HUDEP-2 (cell line): ENCODE measurements around the gene PIP5K1A.
A peak's percentile ranks its signal among the peaks of the same experiment; 100 is the strongest.
"Not testable (repeated sequence)": the region's sequence is repeated elsewhere in the genome, so short reads cannot be mapped to it uniquely, and the experiment has no call there.

Experiments
- DNase-seq, 76 experiments: peaks; one replicate each; lab custom pipeline; 2025; ENCODE audit not compliant: unreplicated experiment in 76 of 76; lab: John Stamatoyannopoulos, UW

Gene PIP5K1A

GRCh38 chr1:151246786-151247185 lies 48.4 kb downstream of the PIP5K1A start:
- DNase-seq = no peak

- DNase-seq = peak in 60 of 76 experiments; percentile 2 to 76 (median 40)
Measured at GRCh38 chr1:151251656-151252470, 53.5 kb downstream of the PIP5K1A start.

GRCh38 chr1:151254217-151255213 lies 56.2 kb downstream of the PIP5K1A start, which contains the start of gene PSMD4:
TSS of gene PSMD4 (plus strand) at chr1:151254734. CDS start at chr1:151254783, 49 bp downstream.
- peak; percentile 23 to 96 (median 90) for DNase-seq

- peak in 1 of 76 experiments; percentile 12 for DNase-seq
Measured at GRCh38 chr1:151255381-151255780, 57.0 kb downstream of the PIP5K1A start.

- no peak for DNase-seq
Measured at GRCh38 chr1:151259351-151259750, 61.0 kb downstream of the PIP5K1A start.

GRCh38 chr1:151265446-151266236 lies 67.3 kb downstream of the PIP5K1A start:
- DNase-seq = no peak

GRCh38 chr1:151266315-151266714 lies 68.0 kb downstream of the PIP5K1A start:
- no peak for DNase-seq

GRCh38 chr1:151266821-151267220 lies 68.5 kb downstream of the PIP5K1A start:
- DNase-seq = no peak

- no peak for DNase-seq
Measured at GRCh38 chr1:151267760-151268159, 69.4 kb downstream of the PIP5K1A start.

GRCh38 chr1:151273924-151274466 lies 75.6 kb downstream of the PIP5K1A start:
- no peak for DNase-seq

- not testable (repeated sequence) for DNase-seq
Measured at GRCh38 chr1:151275341-151275740, 77.0 kb downstream of the PIP5K1A start.

GRCh38 chr1:151277249-151277648 lies 78.9 kb downstream of the PIP5K1A start:
- DNase-seq = no peak

- peak in 75 of 76 experiments; percentile 66 to 99 (median 95) for DNase-seq
Measured at GRCh38 chr1:151281225-151281968, 83.0 kb downstream of the PIP5K1A start.

GRCh38 chr1:151281969-151282882 lies 83.9 kb downstream of the PIP5K1A start, which contains the start of gene ZNF687:
TSS of gene ZNF687 (plus strand) at chr1:151282299. CDS start at chr1:151286292, 3,993 bp downstream.
- peak; percentile 78 to 100 (median 99) for DNase-seq

- DNase-seq = peak in 1 of 76 experiments; percentile 28
Measured at GRCh38 chr1:151282883-151283725, 84.8 kb downstream of the PIP5K1A start.

GRCh38 chr1:151284013-151284577 lies 85.7 kb downstream of the PIP5K1A start:
- no peak for DNase-seq
